ENCODE data around the gene FIGNL1.
"Not testable (repeated sequence)": the region's sequence is repeated elsewhere in the genome, so short reads cannot be mapped to it uniquely, and the experiment has no call there.

The FIGNL1 gene

DNA sequence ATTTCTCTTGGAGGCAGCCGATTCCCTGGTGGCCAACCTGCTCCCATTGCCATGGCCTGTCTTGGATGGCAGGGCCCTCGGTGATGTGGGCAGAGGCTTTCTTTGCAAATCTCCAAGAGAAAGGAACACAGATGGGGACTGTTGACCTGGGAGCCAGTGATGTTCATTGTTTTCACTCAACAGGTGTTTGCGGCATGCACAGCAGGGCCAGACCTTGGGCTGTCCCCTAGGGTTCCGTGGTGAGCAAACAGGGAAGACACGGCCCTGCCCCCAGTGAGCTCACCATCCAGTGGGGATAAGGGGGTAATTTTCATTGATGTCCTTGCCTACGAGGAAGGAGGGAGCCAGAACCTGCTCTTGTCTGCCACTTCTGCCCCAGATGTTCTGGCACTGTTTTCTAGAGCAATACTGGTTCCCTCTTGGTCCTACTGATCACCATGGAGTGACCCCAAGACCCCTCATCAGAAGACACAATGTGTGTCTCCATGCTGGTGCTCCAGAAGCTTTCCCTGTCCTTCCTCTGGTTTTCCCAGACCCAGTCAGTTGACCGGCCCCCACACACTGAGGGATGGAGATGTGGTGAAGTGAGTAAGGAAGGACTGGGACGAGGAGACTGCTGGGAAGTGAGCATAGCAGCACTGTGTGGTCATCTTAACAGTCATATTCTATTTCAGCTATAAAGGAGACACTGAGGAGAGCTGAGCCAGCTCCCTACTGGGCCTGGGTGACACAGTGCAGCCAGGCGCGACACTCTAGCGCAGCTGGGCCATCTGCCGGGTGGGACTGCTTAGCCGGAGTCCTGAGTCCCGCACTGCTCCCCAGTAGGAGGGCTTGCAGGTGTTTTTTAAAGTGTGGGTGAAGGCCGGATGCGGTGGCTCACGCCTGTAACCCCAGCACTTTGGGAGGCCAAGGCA lies 20.4 kb upstream of the FIGNL1 start:
- DNase-seq = no peak

DNA sequence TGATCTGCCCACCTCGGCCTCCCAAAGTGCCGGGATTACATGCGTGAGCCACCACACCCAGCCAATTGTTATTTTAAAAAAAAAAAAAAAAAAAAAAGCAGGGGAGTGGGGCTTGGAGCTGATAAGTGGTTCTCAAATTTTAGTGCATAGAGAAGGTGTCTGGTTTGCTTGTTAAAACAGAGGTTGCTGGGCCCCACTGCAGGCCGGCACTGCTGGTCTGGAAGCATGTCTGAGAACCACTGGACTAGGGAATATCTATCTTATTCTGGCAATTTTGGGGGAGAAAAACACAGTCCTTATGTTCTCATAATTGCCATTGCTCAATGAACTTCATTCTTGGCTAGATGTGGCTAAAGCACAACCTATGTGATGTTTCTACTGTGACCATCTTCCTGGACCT lies 19.0 kb upstream of the FIGNL1 start:
- no peak for DNase-seq

DNA sequence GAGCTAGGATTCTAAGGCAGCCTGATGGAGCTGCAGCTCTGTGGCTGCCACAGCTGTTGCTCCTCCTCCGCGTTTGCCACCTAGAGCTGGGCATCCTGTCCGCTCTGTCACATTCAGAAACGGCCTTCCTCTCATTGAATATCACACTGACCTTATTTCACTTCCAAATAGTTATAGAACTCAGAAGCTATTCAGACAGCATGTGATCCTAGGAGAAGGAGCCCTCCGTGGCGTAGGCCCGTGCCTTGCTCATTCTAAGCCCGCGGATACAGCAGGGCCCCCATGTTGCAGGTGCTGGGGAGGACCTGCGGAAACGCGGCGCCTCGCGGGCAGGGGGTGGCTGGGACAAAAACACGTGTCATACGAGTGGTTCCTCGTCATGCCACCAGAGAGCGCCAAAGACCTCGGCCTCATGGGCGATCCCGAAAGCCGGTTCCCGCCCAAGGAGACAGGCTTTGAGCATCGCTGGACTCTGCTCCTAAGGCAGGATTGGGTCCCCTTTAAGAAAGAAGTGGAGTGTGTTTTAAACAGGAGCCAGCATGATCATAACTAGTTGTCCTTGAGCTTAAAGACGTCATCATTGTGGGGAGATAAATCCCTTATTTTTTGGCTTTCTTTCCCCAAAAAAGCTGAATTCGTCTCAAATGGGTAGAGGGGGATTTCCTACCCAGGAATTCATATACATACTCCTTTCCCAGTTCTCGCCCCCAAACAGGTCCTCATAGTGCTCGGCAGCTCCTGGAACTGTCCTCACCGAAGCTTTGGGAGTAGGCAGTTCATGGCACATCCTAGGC lies 17.9 kb upstream of the FIGNL1 start:
- peak; percentile 88 for DNase-seq

DNA sequence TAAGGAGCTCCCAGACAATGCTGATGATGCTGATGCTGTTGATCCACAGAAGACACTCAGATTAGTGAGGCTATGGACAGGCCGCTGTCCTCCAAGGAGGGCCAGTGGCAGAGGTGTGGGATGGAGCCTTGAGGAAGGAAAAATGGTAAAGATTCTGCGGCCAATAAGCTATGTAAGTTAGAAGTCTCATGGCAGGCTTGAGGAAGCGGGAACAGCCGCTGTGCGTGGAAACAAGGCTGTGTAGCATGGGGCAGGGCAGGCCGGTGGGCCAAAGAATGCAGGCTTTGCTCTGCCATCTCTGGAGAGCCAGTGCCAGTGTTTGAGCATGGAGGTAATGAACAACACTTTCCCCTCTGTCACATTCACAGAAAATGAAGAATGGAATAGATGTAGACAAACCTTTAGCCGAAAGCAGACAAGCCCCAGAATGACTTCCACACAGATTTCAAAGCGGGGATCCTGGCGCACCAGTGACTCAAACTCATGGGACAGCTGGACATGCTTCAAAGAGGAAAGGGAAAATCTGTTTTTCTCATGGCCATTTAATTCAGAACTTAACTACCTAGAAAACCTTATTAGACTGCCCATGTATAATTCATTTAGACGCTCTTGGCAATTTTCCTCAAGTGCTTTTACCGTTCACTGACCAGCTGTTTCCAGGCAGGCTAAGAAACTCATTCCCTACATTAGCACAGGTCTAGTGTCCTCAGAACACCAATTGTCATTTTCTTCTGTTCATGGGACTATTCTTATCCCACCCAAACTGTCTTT lies 16.9 kb upstream of the FIGNL1 start:
- DNase-seq = no peak

DNA sequence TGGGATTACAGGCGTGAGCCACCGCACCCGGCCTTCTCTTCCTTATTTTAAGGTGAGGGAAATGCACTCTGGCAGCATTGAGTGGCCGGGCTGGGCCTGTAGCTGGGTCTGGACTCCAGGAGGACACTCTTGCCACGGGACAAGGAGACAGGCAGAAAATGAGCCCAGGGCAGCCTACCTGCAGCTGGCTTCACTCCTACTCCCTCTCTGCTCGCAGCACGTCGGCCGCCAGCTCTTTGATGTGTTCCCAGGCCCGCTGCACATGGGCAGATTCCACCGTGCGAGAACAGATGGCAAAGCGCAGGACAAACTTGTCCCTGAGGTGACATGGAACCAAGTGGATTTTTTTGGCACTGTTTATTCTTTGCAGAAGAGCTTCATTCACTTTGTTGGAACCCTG lies 12.9 kb upstream of the FIGNL1 start:
- no peak for DNase-seq

DNA sequence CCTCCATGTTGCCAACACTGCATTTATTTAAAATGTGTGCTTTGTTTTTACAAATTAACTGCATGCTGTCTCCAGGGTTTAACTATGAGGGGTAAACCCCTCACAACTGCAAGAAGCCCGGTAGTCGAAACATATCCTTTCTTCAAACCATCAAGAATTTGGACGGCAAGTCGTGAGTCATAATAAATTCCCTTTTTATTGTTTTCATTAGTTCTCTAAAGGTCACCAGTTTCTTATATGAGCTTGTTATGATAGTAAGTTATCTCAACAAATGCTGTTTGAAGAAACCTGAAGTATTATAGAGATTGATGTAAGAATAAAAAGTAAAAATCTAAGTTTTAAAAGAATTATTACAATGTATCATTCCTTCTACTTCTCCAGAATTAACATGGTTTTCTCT lies 12.2 kb upstream of the FIGNL1 start:
- no peak for DNase-seq

DNA sequence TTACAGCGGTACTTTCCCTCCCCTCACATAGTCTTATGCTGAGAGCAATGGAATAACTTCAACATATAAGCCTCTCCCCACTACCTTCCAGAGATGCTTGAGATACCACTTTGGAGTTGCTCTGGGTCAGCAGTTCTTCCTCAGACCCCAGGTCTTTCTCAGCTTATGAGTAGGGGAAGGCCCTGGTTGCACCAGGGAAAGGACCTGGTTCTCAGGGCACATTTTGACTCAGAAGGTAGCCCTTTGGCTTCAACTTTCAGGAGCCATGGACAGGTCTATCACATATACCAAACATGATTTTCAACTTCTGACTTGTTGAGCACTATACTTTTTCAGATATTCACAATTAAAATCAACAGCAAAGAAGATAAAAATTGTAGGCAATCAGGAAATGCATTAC lies 11.5 kb upstream of the FIGNL1 start:
- no peak for DNase-seq

DNA sequence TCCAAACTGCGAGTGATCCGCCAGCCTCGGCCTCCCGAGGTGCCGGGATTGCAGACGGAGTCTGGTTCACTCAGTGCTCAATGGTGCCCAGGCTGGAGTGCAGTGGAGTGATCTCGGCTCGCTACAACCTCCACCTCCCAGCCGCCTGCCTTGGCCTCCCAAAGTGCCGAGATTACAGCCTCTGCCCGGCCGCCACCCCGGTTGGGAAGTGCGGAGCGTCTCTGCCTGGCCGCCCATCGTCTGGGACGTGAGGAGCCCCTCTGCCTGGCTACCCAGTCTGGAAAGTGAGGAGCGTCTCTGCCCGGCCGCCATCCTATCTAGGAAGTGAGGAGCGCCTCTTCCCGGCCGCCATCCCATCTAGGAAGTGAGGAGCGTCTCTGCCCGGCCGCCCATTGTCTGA lies 9.0 kb upstream of the FIGNL1 start:
- not testable (repeated sequence) for DNase-seq

DNA sequence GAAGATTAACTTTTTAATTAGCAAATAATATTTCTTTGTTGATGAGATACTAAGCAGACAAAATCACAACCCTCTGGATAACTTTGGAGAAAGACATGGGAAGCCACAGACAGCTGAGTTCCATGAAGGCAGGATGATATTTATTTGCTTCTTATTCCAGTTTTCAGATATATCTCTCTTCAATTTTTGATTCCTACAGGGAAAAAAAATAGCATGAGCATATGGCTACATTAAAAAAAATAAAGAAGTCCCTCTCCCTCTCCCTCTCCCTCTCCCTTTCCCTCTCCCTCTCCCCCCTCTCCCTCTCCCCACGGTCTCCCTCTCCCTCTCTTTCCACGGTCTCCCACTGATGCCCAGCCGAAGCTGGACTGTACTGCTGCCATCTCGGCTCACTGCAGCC lies 8.5 kb upstream of the FIGNL1 start:
- not testable (repeated sequence) for DNase-seq

DNA sequence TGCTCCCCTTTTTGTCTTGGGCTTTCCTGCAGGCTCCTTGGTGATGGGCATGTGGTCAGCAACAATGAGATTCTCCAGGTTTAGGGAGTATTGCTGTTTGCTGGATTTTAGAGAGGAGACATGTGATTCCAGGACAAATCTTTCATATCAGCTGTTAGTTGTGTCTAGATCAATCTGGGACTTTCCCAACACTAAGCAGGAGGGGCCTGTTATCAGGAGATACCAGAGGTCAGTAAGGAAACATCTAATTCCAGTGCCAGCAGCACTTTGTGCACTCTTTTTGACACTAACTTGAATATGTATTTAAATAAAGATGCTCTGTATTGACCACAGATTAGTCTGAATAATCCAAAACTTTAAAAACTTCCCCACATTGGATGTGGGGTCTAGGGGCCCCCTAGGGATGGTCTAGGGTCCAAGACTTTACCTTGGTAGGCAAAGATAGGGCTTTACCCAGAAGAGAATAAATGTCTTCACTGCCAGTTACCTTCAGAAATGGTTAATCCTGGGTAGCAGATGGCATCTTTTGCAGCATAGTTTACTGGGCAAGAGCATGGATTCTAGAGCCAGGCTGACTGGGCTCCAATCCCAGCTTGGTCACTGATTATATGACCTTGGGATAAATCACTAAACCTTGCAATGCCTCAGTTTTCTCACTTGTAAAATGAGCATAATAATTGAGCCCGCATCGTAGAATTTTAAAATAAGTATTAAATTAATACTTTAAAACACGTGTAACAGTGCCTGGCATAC lies 6.4 kb upstream of the FIGNL1 start:
- DNase-seq = no peak

DNA sequence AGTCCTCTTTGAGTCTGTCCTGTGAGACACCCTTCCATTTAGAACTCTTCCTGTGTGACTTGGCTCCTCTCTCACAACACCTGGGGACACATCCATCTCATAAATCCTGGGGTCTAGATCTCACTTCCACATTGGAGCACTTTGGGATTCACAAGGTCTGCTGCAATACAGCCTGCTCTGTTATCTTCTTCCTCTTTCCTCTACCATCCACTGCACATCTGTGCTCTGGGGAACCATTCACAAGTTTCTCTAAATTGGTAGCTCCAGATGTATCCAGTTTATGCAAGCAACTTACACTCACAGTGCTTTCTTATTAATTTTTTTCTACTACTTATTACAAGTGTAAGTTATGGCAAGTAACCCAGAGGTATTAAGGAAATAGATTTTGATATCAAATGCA lies 5.5 kb upstream of the FIGNL1 start:
- no peak for DNase-seq

DNA sequence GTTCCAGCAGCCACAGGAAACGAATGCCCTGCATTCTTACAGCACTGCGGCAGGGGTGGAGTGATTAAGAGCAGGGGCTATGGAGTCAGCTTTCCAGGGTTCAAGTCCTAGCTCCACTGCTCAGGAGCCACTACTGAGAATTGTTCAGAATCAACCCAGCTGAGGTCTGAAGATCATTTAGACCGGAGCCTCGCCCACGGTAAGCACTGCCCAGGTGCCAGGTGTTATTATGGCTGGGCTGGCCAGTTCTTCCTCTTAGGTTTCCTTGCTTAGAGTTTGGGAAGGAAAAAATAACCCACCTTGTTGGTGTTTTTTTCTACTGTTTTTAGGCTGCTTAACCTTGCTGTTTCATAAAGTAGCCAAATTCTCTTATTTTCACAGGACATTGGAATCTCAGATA lies 4.8 kb upstream of the FIGNL1 start:
- DNase-seq = no peak

DNA sequence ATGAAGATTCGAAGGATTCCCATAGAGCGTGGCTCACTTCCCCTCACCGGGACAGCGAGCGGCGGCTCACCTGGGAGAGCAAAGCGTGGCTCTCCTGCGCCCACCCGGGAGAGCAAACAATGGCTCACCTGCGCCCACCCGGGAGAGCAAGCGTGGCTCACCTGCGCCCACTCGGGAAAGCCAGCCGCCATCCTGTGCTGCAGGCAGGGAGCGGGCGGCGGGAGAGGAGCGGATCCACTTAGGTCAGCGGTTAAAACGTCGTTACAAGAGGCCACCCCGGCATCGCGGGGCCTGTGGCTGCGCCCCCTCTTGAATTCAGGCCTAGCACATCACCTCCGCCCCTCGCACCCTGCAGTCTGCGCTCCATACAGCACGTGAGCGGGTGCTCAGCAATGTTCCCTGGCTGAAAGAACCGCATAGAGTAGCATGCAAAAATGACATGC lies 461 bp upstream of the FIGNL1 start:
- peak; percentile 20 for DNase-seq

DNA sequence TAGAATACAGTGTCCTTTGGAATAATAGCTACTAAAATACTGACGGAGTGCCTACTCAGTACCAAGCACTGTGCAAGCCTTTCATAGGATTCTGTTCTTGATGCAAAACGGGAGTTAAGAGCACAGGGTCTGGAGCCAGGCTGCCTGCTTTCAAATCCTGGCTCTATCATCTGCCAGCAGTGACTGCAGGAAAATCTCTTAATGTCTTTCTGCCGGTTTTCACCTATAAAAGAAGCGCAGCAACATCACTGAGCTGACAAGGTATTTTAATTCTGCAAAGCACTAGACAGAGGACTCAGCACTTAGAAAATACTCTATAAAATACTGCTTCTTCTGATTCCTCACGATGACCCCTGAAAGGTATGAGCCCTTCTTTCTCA lies 659 bp downstream of the FIGNL1 start:
- DNase-seq = no peak

DNA sequence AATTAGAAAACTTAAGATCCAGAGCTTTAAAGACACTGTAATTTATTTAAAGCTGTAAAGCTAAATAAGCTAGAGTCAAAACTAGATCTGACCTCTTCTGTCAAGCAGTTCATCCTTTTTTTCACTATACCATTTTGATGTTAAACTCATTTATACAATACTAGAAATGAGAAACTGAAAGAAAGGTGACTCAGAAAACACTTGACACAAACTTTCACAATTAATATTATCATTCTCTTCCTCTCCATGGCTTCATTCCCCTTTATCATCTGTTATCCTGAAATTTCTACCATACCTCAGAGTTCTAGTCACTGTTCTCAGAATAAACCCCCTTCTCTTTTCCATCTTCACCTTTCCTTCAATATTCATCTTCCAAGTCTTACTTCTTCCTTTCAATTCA lies 1.3 kb downstream of the FIGNL1 start:
- peak; percentile 72 for DNase-seq

DNA sequence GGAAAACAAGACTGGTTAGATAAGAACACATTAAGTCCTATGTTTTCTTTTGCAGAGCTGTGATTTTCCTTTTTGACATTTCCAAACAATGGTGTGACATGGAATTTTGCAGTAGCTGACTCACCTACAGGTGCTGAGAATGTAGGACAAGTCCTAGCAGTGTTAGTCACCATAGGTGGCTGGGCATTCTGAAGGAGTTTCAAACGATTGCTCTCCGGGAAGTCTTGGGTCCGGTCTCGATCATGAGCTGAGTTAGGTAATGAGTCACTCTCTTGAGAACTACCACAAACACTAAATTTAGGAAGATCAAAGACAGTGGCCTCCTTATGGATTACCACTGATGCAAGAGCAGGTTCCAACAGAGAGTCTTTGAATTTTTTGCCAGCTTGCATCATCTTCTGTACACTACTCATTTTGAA lies 3.6 kb downstream of the FIGNL1 start:
- DNase-seq = peak; percentile 81

DNA sequence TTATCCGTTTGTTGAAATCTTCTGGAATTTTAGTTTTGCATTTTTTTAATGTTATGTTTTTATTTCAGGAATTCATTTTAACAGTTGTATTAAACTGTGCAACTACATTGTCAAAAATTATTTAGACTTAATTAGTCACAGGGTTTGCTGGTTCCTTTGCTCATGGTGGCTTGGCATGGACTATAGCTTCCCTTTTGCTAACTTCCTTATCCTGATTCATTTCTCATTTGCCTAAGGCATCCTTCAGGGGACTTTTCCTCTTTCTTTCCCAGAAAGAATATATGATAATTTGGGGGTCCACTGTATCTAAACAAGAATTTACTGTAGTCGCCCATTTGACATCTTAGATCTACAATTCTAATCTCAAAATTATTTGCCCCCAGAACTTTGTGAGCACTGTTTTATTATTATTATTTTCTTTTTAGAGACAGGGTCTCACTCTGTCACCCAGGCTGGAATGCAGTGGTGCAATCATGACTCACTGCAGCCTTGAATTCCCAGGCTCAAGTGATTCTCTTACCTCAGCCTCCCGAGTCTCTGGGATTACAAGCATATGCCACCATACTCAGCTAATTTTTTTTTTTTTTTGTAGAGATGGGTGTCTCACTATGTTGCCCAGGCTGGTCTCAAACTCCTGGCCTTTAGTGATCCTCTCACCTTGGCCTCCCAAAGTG lies 13.9 kb downstream of the FIGNL1 start:
- no peak for DNase-seq

DNA sequence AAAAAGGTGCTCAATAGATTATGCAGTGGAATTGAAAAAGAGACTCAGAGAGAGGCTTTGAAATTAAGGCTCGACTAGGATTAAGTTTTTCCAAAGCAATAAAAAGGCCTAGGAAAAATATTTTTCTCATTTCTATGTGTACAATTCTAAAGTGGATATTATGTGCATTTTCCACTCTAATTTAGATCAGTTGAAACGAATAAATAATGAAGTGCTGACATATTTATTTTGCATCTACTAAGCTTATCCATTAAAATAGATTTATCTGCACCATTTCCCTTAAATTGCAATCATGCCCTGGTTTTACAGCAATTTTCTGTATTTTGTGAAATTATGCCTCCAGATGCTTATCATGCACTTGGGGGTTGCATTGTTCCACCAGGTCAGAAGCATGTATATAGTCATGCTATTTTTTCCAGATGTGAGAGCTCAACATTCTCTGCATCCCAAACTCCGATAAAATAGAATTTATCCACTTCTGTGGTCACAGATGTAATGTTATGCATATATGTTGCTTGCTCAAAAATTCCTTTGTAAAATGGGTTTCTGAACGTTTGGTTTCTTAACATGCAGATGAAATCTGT lies 18.3 kb downstream of the FIGNL1 start:
- DNase-seq = no peak

DNA sequence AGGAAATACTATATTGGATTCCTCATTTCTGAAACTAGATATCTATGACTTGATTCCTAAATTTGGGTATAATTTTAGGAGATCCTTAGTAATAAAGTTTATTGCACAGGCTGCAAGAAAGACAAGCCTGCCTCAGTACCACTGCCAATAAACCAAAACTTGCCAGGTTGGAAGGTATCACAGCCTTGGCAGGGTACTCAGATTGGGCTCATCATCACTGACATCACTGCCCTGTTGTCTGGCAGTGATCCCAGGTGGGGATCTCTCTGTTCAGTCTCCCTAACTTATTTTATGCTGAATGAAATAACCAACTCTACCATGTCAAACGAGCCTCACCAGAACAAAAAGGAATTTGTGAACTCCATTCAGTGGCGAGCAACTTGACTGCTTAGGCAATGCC lies 18.8 kb downstream of the FIGNL1 start:
- no peak for DNase-seq

DNA sequence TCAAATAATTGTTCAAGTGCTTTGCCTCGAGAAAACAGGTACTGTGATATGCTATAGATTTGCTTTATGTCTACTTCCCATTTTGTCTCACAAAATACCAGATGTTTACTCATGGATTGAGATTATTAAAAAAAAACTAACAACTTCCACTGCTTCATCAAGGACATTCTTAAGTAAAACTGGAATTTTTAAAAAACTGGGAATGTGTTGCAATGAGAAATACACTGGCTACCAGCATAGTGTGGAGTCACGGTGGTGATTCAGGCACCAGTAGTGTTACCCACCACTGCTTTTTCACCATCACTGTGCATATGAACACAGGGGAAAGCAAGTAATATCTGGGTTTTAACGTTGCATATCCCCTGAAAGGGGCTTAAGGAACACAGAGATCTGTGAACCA lies 21.2 kb downstream of the FIGNL1 start:
- DNase-seq = no peak

DNA sequence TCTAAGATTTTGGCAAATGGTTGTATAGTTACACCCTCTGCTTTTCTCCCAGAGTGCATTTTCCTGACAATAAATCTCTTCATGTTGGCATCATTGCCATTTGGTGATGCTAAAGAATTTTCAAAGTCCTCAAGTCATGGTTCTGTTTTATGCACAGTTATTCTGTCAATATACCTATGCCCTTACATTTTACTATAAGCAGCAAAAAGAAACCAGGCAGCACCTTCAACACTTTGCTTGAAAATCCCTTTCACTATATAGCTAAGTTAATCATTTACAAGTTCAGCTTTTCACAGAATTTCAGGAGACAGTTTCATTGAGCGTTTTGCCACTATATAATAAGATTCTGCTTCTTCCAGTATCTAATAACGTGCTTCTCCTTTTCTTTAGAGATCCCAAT lies 22.6 kb downstream of the FIGNL1 start:
- no peak for DNase-seq
